Measurements from ENCODE around the gene GP1BB.

DNA sequence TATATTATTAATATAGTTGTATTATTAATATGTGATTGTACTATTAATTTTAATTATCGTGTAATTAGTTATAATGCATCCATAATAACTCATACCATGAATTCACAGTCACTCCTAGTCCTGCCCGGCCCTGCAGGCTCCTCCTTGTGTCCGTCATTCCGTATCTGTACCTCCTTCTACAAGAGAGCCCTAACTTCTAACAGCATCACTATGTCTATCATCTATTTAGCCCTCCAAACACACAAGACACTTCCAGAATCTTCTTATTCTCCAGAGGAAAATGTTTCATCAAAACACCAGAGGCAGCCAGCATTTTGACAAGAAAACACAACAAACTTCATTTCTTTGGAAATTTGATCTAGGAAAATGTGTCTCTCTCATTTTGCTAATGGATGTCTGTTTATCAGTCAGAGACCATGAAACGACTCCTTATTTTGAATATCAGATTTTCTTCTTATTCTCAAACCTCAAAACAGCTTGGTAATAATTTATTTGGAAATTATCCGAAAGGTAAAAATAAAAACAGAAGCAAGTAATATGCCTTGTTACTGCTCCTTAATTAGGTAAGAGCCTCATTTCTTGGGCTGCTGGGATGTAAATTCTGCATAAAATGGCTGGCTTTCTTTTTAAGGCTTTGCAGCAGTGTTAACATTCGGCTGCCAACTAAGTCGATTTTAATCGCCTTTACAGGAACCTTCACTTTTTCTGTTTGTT lies 32.2 kb upstream of the GP1BB start:
- TF ChIP-seq EZH2 (IDR thresholded peaks at IDR 0.05; ENCODE audit: borderline replicate concordance, low read depth, low read length, severe bottlenecking) (no peak), POLR2A (IDR thresholded peaks at IDR 0.05; ENCODE audit: low read depth, low read length) (no peak), JUN (IDR thresholded peaks at IDR 0.05; ENCODE audit: borderline replicate concordance, insufficient read depth, insufficient read length, low read depth) (no peak), POLR2AphosphoS5 (IDR thresholded peaks at IDR 0.05; ENCODE audit: insufficient read depth, low read depth, low read length) (no peak), FOS (IDR thresholded peaks at IDR 0.05; ENCODE audit: borderline replicate concordance, insufficient read depth, low read length) (no peak), MYC (IDR thresholded peaks at IDR 0.05; ENCODE audit: low read depth, low read length) (no peak), GATA2 (IDR thresholded peaks at IDR 0.05; ENCODE audit: insufficient read depth, insufficient read length, low read depth, low read length) (no peak)
- TF ChIP-seq, protein P1, sequence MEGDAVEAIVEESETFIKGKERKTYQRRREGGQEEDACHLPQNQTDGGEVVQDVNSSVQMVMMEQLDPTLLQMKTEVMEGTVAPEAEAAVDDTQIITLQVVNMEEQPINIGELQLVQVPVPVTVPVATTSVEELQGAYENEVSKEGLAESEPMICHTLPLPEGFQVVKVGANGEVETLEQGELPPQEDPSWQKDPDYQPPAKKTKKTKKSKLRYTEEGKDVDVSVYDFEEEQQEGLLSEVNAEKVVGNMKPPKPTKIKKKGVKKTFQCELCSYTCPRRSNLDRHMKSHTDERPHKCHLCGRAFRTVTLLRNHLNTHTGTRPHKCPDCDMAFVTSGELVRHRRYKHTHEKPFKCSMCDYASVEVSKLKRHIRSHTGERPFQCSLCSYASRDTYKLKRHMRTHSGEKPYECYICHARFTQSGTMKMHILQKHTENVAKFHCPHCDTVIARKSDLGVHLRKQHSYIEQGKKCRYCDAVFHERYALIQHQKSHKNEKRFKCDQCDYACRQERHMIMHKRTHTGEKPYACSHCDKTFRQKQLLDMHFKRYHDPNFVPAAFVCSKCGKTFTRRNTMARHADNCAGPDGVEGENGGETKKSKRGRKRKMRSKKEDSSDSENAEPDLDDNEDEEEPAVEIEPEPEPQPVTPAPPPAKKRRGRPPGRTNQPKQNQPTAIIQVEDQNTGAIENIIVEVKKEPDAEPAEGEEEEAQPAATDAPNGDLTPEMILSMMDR (IDR thresholded peaks at IDR 0.05; ENCODE audit: extremely low read depth in 1 of 2, insufficient read depth in 1 of 2, low read depth in 1 of 2, low read length in 2 of 2) = no peak
- TF ChIP-seq, protein P2, sequence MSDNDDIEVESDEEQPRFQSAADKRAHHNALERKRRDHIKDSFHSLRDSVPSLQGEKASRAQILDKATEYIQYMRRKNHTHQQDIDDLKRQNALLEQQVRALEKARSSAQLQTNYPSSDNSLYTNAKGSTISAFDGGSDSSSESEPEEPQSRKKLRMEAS (IDR thresholded peaks at IDR 0.05; ENCODE audit: insufficient read depth, insufficient read length) = no peak

Measured in endothelial cell of umbilical vein (primary cell).